ENCODE results near the gene SLC15A2. TPM values are rescaled to one million over a fixed set of nuclear protein-coding genes. Genes with fewer than 3 reads are reported as not detected.

SLC15A2 gene
- total and polyA plus RNA-seq, 2 experiments from 2014 or later: 0.26 to 0.90 TPM

DNA sequence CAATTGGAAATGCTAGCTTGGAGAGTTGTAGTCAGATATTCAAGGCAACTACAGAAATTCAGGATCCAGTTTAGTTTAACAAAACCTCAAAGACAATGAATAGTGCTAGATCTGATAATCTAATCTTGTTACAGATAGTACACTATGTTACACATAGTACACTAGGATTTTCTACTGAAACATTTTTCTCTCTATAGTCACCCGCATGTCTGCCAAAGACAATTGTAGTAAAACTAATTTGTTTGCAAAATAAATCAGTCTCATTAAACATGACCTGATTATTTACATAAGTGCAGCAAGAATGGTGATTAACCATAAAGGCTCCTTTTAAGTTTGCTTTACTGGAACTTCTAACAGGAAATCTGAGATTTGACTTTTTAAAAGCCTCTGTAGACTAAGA lies 75.8 kb downstream of the SLC15A2 start:
- Histone ChIP-seq H3K9me2 (ENCODE audit: insufficient read depth) (peaks cover 9% of the 10 kb centered on the region), H3K27ac (ENCODE audit: low read depth) (no peak overlapping the region), H3K4me2 (no peak overlapping the region), H2AFZ (no peak overlapping the region), H3K27me3 (ENCODE audit: insufficient read depth) (no peaks in the 10 kb centered on the region), H3K4me3 (no peak overlapping the region), H3K36me3 (ENCODE audit: insufficient read depth) (peaks cover 5% of the 10 kb centered on the region; the same call in 1 of the 2 replicates), H3F3A (replicated peaks; ENCODE audit: low read depth) (no peaks in the 10 kb centered on the region), H4K20me1 (replicated peaks; ENCODE audit: insufficient read depth) (no peaks in the 10 kb centered on the region), H3K79me2 (replicated peaks; ENCODE audit: insufficient read depth) (no peaks in the 10 kb centered on the region), H3K4me1 (ENCODE audit: insufficient read depth) (peaks cover 4% of the 10 kb centered on the region; the same call in 1 of the 2 replicates)
- Mint-ChIP-seq H3K36me3 (ENCODE audit: low read depth) (peaks cover 12% of the 10 kb centered on the region), H3K4me1 (peaks cover 8% of the 10 kb centered on the region), H3K9me3 (peaks cover 13% of the 10 kb centered on the region), H3K27ac (no peak overlapping the region), H3K4me3 (no peak overlapping the region), H3K27me3 (ENCODE audit: insufficient read depth, low read depth, poor library complexity) (no peaks in the 10 kb centered on the region)
- no peak for DNase-seq (ENCODE audit: low spot score)
- TF ChIP-seq ZNF331 (CRISPR knock-in tag; IDR thresholded peaks at IDR 0.05; ENCODE audit: low read depth) (no peak), NANOG (IDR thresholded peaks at IDR 0.05; ENCODE audit: borderline replicate concordance) (no peak), ZNF462 (CRISPR knock-in tag; IDR thresholded peaks at IDR 0.05) (no peak), POLR2AphosphoS5 (IDR thresholded peaks at IDR 0.05; ENCODE audit: low read depth) (no peak), EZH2 (IDR thresholded peaks at IDR 0.05; ENCODE audit: low read depth, unreplicated experiment) (no peak), JUNB (IDR thresholded peaks at IDR 0.05; ENCODE audit: unreplicated experiment) (no peak), ETS1 (IDR thresholded peaks at IDR 0.05) (no peak)
- TF ChIP-seq, protein P1, sequence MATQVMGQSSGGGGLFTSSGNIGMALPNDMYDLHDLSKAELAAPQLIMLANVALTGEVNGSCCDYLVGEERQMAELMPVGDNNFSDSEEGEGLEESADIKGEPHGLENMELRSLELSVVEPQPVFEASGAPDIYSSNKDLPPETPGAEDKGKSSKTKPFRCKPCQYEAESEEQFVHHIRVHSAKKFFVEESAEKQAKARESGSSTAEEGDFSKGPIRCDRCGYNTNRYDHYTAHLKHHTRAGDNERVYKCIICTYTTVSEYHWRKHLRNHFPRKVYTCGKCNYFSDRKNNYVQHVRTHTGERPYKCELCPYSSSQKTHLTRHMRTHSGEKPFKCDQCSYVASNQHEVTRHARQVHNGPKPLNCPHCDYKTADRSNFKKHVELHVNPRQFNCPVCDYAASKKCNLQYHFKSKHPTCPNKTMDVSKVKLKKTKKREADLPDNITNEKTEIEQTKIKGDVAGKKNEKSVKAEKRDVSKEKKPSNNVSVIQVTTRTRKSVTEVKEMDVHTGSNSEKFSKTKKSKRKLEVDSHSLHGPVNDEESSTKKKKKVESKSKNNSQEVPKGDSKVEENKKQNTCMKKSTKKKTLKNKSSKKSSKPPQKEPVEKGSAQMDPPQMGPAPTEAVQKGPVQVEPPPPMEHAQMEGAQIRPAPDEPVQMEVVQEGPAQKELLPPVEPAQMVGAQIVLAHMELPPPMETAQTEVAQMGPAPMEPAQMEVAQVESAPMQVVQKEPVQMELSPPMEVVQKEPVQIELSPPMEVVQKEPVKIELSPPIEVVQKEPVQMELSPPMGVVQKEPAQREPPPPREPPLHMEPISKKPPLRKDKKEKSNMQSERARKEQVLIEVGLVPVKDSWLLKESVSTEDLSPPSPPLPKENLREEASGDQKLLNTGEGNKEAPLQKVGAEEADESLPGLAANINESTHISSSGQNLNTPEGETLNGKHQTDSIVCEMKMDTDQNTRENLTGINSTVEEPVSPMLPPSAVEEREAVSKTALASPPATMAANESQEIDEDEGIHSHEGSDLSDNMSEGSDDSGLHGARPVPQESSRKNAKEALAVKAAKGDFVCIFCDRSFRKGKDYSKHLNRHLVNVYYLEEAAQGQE (IDR thresholded peaks at IDR 0.05; ENCODE audit: unreplicated experiment): no peak
- TF ChIP-seq, protein P2, sequence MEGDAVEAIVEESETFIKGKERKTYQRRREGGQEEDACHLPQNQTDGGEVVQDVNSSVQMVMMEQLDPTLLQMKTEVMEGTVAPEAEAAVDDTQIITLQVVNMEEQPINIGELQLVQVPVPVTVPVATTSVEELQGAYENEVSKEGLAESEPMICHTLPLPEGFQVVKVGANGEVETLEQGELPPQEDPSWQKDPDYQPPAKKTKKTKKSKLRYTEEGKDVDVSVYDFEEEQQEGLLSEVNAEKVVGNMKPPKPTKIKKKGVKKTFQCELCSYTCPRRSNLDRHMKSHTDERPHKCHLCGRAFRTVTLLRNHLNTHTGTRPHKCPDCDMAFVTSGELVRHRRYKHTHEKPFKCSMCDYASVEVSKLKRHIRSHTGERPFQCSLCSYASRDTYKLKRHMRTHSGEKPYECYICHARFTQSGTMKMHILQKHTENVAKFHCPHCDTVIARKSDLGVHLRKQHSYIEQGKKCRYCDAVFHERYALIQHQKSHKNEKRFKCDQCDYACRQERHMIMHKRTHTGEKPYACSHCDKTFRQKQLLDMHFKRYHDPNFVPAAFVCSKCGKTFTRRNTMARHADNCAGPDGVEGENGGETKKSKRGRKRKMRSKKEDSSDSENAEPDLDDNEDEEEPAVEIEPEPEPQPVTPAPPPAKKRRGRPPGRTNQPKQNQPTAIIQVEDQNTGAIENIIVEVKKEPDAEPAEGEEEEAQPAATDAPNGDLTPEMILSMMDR (conservative IDR thresholded peaks at IDR 0.05; ENCODE audit: low read depth in 2 of 2): no peak
- ATAC-seq: no peak

All from GM23338 (cell line).